NB4 (cell line): ENCODE measurements around the gene SNRNP48.

Experiments
- MYC ChIP-seq: IDR thresholded peaks from 2 replicates; pipeline ENCODE4 v1.6.1; 2011; ENCODE audit warnings: low read depth, low read length
- POLR2A ChIP-seq: IDR thresholded peaks from 2 replicates; pipeline ENCODE4 v1.6.1; 2011; ENCODE audit warnings: mild to moderate bottlenecking; ENCODE audit not compliant: insufficient read length; ENCODE audit errors: extremely low read depth
- TF ChIP-seq, protein P1 (sequence below): IDR thresholded peaks from one replicate; pipeline ENCODE4 v1.5.1; 2012; ENCODE audit warnings: low read depth, low read length
- TF ChIP-seq, protein P2 (sequence below): IDR thresholded peaks from 2 replicates; pipeline ENCODE4 v1.6.1; 2011; ENCODE audit warnings: low read depth, low read length

DNA sequence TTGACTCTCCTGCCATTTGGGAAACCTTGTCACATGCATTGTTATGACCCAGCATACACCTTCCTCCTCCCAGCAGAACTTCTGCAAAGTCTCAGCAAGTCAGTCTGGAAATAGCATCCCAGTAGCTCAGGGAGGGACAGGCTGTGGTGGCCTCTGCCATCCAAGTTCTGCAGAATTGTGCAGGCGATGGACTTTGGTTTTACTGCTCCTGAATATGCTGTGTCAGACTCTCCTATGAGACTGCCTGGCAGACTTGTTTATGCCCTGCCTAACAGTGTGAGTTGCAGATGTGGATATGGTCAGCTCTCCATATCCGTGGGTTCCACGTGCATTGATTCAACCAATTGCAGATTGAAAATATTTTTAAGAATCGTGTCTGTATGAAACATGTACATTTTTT is 52.8 kb downstream of the SNRNP48 start:
- TF ChIP-seq, protein P1, sequence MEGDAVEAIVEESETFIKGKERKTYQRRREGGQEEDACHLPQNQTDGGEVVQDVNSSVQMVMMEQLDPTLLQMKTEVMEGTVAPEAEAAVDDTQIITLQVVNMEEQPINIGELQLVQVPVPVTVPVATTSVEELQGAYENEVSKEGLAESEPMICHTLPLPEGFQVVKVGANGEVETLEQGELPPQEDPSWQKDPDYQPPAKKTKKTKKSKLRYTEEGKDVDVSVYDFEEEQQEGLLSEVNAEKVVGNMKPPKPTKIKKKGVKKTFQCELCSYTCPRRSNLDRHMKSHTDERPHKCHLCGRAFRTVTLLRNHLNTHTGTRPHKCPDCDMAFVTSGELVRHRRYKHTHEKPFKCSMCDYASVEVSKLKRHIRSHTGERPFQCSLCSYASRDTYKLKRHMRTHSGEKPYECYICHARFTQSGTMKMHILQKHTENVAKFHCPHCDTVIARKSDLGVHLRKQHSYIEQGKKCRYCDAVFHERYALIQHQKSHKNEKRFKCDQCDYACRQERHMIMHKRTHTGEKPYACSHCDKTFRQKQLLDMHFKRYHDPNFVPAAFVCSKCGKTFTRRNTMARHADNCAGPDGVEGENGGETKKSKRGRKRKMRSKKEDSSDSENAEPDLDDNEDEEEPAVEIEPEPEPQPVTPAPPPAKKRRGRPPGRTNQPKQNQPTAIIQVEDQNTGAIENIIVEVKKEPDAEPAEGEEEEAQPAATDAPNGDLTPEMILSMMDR, result no peak
- TF ChIP-seq POLR2A (no peak), MYC (no peak)
- TF ChIP-seq, protein P2, sequence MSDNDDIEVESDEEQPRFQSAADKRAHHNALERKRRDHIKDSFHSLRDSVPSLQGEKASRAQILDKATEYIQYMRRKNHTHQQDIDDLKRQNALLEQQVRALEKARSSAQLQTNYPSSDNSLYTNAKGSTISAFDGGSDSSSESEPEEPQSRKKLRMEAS, result no peak
